Tibial nerve (tissue), 4 donors: ENCODE measurements around the gene MAMLD1. TPM values are rescaled to one million over a fixed set of nuclear protein-coding genes. Genes with fewer than 3 reads are reported as not detected.

Source experiments
- DNase-seq, 2 donors: peaks; one replicate each; pipeline ENCODE4 v3.0.0-alpha.2; 2019; ENCODE audit warnings: low spot score in 2 of 2
- H3K27ac ChIP-seq, 4 donors: fragments of 200-600 bp; sonication (generic) in 3 of 4; one replicate each; pipeline ENCODE4 v1.5.1; 2017 to 2019; ENCODE audit warnings: mild to moderate bottlenecking in 1 of 4
- H3K27me3 ChIP-seq, 2 donors: fragments of 200-600 bp; sonication (generic) in 1 of 2; one replicate each; pipeline versions ENCODE4 v1.5.1 to v1.6.0; 2017 to 2019
- H3K36me3 ChIP-seq, 3 donors: fragments of 200-600 bp; sonication (generic); one replicate each; pipeline ENCODE4 v1.5.1; 2018 to 2019
- H3K4me1 ChIP-seq, 4 donors: fragments of 200-600 bp; sonication (generic) in 3 of 4; one replicate each; pipeline ENCODE4 v1.5.1; 2017 to 2019
- H3K4me3 ChIP-seq, 4 donors: fragments of 200-600 bp; sonication (generic) in 3 of 4; one replicate each; pipeline ENCODE4 v1.5.1; 2017 to 2019; ENCODE audit warnings: mild to moderate bottlenecking in 1 of 4, moderate library complexity in 1 of 4
- H3K9me3 ChIP-seq, 4 donors: fragments of 200-600 bp; sonication (generic) in 3 of 4; one replicate each; pipeline ENCODE4 v1.5.1; 2017 to 2019
- CTCF ChIP-seq, 5 experiments: fragments of 200-600 bp in 3 of 5; fragments of 450-650 bp in 2 of 5; sonication (generic) in 3 of 5; IDR thresholded peaks; one replicate each; pipeline ENCODE4 v1.5.1; 2016 to 2019; ENCODE audit warnings: antibody characterized with exemption in 5 of 5, mild to moderate bottlenecking in 3 of 5, moderate library complexity in 2 of 5
- EP300 ChIP-seq, 2 donors: sonication (generic); formaldehyde crosslinking; IDR thresholded peaks; one replicate each; pipeline ENCODE4 v1.6.1; 2017; ENCODE audit warnings: antibody characterized with exemption in 2 of 2, mild to moderate bottlenecking in 1 of 2
- POLR2A ChIP-seq, 2 donors: fragments of 450-650 bp; IDR thresholded peaks; one replicate each; pipeline ENCODE4 v1.6.1; 2017; ENCODE audit warnings: antibody characterized with exemption in 2 of 2, mild to moderate bottlenecking in 2 of 2, moderate library complexity in 2 of 2
- WGBS, 2 donors: methylation state at CpG; one replicate each; pipeline ENCODE4 v1.1.5; 2018; 5-methylcytosine and 5-hydroxymethylcytosine counted together
- total RNA-seq, 4 donors: library from RNA; depleted of rRNA; stranded (reverse); fragments of >200 nt; gene quantifications; one replicate each; pipeline ENCODE4 v1.1.0, GENCODE V29; 2016

Gene MAMLD1
- total RNA-seq, 4 donors from 2014 or later, result 8.2 to 16.2 (median 9.2) TPM

DNA sequence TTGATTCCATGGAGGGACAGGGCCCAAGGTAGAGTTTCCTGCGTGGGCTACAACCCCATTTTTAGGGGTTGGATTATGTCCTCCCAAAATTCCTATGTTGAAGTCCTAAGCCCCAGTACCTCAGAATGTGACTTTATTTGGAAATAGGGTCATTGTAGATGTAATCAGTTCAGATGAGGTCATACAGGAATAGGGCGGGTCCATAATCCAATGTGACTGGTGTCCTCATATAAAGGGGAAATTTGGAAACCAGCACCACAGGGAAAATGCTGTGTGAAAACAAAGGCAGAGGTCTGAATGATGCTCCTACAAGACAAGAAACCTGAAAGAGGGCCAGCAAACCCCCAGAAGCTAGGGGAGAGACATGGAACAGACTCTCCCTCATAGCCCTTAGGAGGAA, 31.1 kb upstream of the MAMLD1 start:
- no peaks in the 10 kb centered on the region for H3K36me3 ChIP-seq
- WGBS, 2 donors, result 84 to 100% methylated on average over 2 of the region's 2 CpGs

DNA sequence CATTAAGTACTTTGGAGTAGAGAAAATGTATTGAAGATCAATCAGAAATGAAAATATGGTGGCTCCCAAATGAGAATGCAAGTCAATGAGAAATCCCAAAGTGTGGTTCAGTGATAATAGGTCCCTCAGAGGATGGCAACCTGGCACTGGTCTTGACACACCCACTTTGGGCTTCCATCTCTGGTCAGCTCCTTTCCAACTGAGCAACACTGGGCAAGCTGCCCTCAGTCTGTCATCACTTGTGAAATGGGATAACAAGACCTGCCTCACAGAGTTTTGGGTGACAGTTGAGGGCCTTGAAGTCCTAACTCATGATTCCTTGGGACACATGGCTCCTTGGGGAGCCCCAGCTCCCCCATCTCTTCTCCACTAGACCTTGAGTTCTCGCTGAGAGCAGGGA, 29.0 kb upstream of the MAMLD1 start:
- Histone ChIP-seq H3K27me3 (no peaks in the 10 kb centered on the region), H3K27ac (no peak overlapping the region), H3K4me3 (no peak overlapping the region), H3K9me3 (no peaks in the 10 kb centered on the region), H3K4me1 (no peaks in the 10 kb centered on the region), H3K36me3 (no peaks in the 10 kb centered on the region)
- DNase-seq, result peak in 1 of 2 donors; percentile 13
- TF ChIP-seq EP300 (IDR thresholded peaks at IDR 0.05), result no peak
- no peak for TF ChIP-seq POLR2A (IDR thresholded peaks at IDR 0.05)
- TF ChIP-seq CTCF (IDR thresholded peaks at IDR 0.05), result no peak
- 90% methylated on average over 1 of the region's 1 CpG; no CpG with 5 or more reads in 1 of the 2 donors for WGBS, 2 donors

More for the DNA sequence above, 31.1 kb upstream of the MAMLD1 start:
- Histone ChIP-seq H3K9me3 (no peaks in the 10 kb centered on the region), H3K27me3 (no peaks in the 10 kb centered on the region), H3K4me3 (no peak overlapping the region), H3K27ac (no peak overlapping the region), H3K4me1 (no peaks in the 10 kb centered on the region)
- TF ChIP-seq POLR2A (IDR thresholded peaks at IDR 0.05) (no peak), CTCF (IDR thresholded peaks at IDR 0.05) (no peak), EP300 (IDR thresholded peaks at IDR 0.05) (no peak)
- no peak for DNase-seq

- 73% methylated on average over 2 of the region's 2 CpGs; no CpG with 5 or more reads in 1 of the 2 donors for WGBS, 2 donors
- no peaks in the 10 kb centered on the region for H3K27me3 ChIP-seq
- DNase-seq, result no peak
- no peak overlapping the region for H3K4me3 ChIP-seq
- no peaks in the 10 kb centered on the region for H3K36me3 ChIP-seq
- TF ChIP-seq CTCF (IDR thresholded peaks at IDR 0.05) (no peak), POLR2A (IDR thresholded peaks at IDR 0.05) (no peak)
- no peaks in the 10 kb centered on the region for H3K9me3 ChIP-seq
- no peak overlapping the region for H3K27ac ChIP-seq
- H3K4me1 ChIP-seq, result no peaks in the 10 kb centered on the region
Measured at GRCh38 chrX:150334981-150335380, 28.1 kb upstream of the MAMLD1 start.

- no peak for TF ChIP-seq POLR2A (IDR thresholded peaks at IDR 0.05)
- no peak for TF ChIP-seq EP300 (IDR thresholded peaks at IDR 0.05)
- no peak for TF ChIP-seq CTCF (IDR thresholded peaks at IDR 0.05)
- H3K4me1 ChIP-seq, result no peaks in the 10 kb centered on the region
- no peaks in the 10 kb centered on the region for H3K27me3 ChIP-seq
- no peak overlapping the region for H3K4me3 ChIP-seq
- H3K9me3 ChIP-seq, result no peaks in the 10 kb centered on the region
- no peaks in the 10 kb centered on the region for H3K36me3 ChIP-seq
- H3K27ac ChIP-seq, result no peak overlapping the region
- DNase-seq, result no peak
- 66 to 75% methylated on average over 5 to 6 of the region's 6 CpGs for whole genome bisulfite sequencing, 2 donors
Measured at GRCh38 chrX:150337026-150337425, 26.1 kb upstream of the MAMLD1 start.

- Histone ChIP-seq H3K27ac (no peak overlapping the region), H3K4me1 (no peaks in the 10 kb centered on the region), H3K9me3 (no peaks in the 10 kb centered on the region), H3K36me3 (no peaks in the 10 kb centered on the region), H3K4me3 (no peak overlapping the region), H3K27me3 (no peaks in the 10 kb centered on the region)
- DNase-seq, result no peak
- TF ChIP-seq POLR2A (IDR thresholded peaks at IDR 0.05) (no peak), EP300 (IDR thresholded peaks at IDR 0.05) (no peak), CTCF (IDR thresholded peaks at IDR 0.05) (no peak)
- WGBS, 2 donors, result 17 to 45% methylated on average over 2 to 4 of the region's 4 CpGs
Measured at GRCh38 chrX:150337536-150337935, 25.6 kb upstream of the MAMLD1 start.
